OCI-LY7 (cell line): Measurements from ENCODE around the gene PLCE1.

Source experiments
- EZH2phosphoT487 ChIP-seq: fragments of 200-600 bp; sonication (generic); IDR thresholded peaks from 2 replicates; pipeline ENCODE4 v1.6.1; 2018; ENCODE audit warnings: low read depth, borderline replicate concordance, mild to moderate bottlenecking, mixed run types, antibody characterized with exemption, low read length, moderate library complexity, mixed read lengths
- TF ChIP-seq, protein P1 (sequence below): fragments of 200-600 bp; sonication (generic); conservative IDR thresholded peaks from 2 replicates; pipeline ENCODE4 v1.5.1; 2014; ENCODE audit warnings: mild to moderate bottlenecking, antibody characterized with exemption, low read length, moderate library complexity, mixed read lengths

- TF ChIP-seq, protein P1, sequence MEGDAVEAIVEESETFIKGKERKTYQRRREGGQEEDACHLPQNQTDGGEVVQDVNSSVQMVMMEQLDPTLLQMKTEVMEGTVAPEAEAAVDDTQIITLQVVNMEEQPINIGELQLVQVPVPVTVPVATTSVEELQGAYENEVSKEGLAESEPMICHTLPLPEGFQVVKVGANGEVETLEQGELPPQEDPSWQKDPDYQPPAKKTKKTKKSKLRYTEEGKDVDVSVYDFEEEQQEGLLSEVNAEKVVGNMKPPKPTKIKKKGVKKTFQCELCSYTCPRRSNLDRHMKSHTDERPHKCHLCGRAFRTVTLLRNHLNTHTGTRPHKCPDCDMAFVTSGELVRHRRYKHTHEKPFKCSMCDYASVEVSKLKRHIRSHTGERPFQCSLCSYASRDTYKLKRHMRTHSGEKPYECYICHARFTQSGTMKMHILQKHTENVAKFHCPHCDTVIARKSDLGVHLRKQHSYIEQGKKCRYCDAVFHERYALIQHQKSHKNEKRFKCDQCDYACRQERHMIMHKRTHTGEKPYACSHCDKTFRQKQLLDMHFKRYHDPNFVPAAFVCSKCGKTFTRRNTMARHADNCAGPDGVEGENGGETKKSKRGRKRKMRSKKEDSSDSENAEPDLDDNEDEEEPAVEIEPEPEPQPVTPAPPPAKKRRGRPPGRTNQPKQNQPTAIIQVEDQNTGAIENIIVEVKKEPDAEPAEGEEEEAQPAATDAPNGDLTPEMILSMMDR, result no peak
- no peak for TF ChIP-seq EZH2phosphoT487
Observed at GRCh38 chr10:94042834-94043175, 49.1 kb downstream of the PLCE1 start.
